HEK293 (cell line): Measurements from ENCODE around the gene USP3.

Experiments
- FEZF1 ChIP-seq: fragments of 450-650 bp; formaldehyde crosslinking; IDR thresholded peaks from 2 replicates; pipeline ENCODE4 v1.5.1; 2016; ENCODE audit warnings: missing biosample characterization, missing genetic modification characterization
- GLIS2 ChIP-seq: fragments of 450-650 bp; formaldehyde crosslinking; IDR thresholded peaks from 2 replicates; pipeline ENCODE4 v1.5.1; 2016; ENCODE audit warnings: missing biosample characterization, missing genetic modification characterization
- HOXA7 ChIP-seq: sonication (generic); formaldehyde crosslinking; IDR thresholded peaks from 2 replicates; pipeline ENCODE4 v1.8.1; 2022; ENCODE audit warnings: missing genetic modification reagents, borderline replicate concordance
- MYNN ChIP-seq: fragments of 450-650 bp; formaldehyde crosslinking; IDR thresholded peaks from 2 replicates; pipeline ENCODE4 v1.5.1; 2016; ENCODE audit warnings: missing biosample characterization, missing genetic modification characterization, borderline replicate concordance
- MZF1 ChIP-seq: fragments of 450-650 bp; formaldehyde crosslinking; IDR thresholded peaks from 2 replicates; pipeline ENCODE4 v1.5.1; 2017; ENCODE audit warnings: missing biosample characterization, missing genetic modification characterization, borderline replicate concordance
- PRDM1 ChIP-seq: fragments of 450-650 bp; formaldehyde crosslinking; IDR thresholded peaks from 2 replicates; pipeline ENCODE4; 2016; ENCODE audit warnings: missing biosample characterization, missing genetic modification characterization
- PRDM10 ChIP-seq: fragments of 450-650 bp; formaldehyde crosslinking; IDR thresholded peaks from 2 replicates; pipeline ENCODE4 v1.5.1; 2016; ENCODE audit warnings: missing biosample characterization, missing genetic modification characterization
- SCRT1 ChIP-seq: fragments of 450-650 bp; formaldehyde crosslinking; IDR thresholded peaks from 2 replicates; pipeline ENCODE4 v1.5.1; 2016; ENCODE audit warnings: missing biosample characterization, missing genetic modification characterization, borderline replicate concordance
- SP2 ChIP-seq: fragments of 450-650 bp; formaldehyde crosslinking; IDR thresholded peaks from 2 replicates; pipeline ENCODE4 v1.5.1; 2016; ENCODE audit warnings: missing biosample characterization, missing genetic modification characterization
- TRIM28 ChIP-seq: IDR thresholded peaks from 2 replicates; pipeline ENCODE4 v1.6.1; 2011; ENCODE audit warnings: low read length, control low read depth, borderline replicate concordance
- ZBTB21 ChIP-seq: fragments of 450-650 bp; formaldehyde crosslinking; IDR thresholded peaks from 2 replicates; pipeline ENCODE4 v1.5.1; 2017; ENCODE audit warnings: missing biosample characterization, missing genetic modification characterization
- ZBTB26 ChIP-seq: fragments of 450-650 bp; formaldehyde crosslinking; optimal IDR thresholded peaks from 2 replicates; pipeline ENCODE3; 2016; ENCODE audit warnings: missing biosample characterization, mild to moderate bottlenecking, missing genetic modification characterization
- ZFHX2 ChIP-seq: fragments of 450-650 bp; formaldehyde crosslinking; conservative IDR thresholded peaks from 2 replicates; pipeline ENCODE4 v1.5.1; 2016; ENCODE audit warnings: missing biosample characterization, missing genetic modification characterization
- ZNF112 ChIP-seq: fragments of 450-650 bp; formaldehyde crosslinking; IDR thresholded peaks from 2 replicates; pipeline ENCODE4 v1.5.0; 2017; ENCODE audit warnings: missing biosample characterization, missing genetic modification characterization
- ZNF155 ChIP-seq: fragments of 450-650 bp; formaldehyde crosslinking; IDR thresholded peaks from 2 replicates; pipeline ENCODE4 v1.5.1; 2016; ENCODE audit warnings: missing biosample characterization, missing genetic modification characterization
- ZNF169 ChIP-seq: fragments of 450-650 bp; formaldehyde crosslinking; IDR thresholded peaks from 2 replicates; pipeline ENCODE4 v1.5.1; 2016; ENCODE audit warnings: missing biosample characterization, missing genetic modification characterization
- ZNF184 ChIP-seq: fragments of 450-650 bp; IDR thresholded peaks from 2 replicates; pipeline ENCODE4 v1.5.1; 2018; ENCODE audit warnings: missing biosample characterization, mild to moderate bottlenecking, missing genetic modification characterization
- ZNF2 ChIP-seq: fragments of 450-650 bp; formaldehyde crosslinking; IDR thresholded peaks from 2 replicates; pipeline ENCODE4 v1.5.1; 2016; ENCODE audit warnings: missing biosample characterization, missing genetic modification characterization
- ZNF211 ChIP-seq: fragments of 450-650 bp; formaldehyde crosslinking; IDR thresholded peaks from 2 replicates; pipeline ENCODE4 v1.5.1; 2016; ENCODE audit warnings: low read depth, missing biosample characterization, missing genetic modification characterization
- ZNF221 ChIP-seq: fragments of 450-650 bp; formaldehyde crosslinking; IDR thresholded peaks from 2 replicates; pipeline ENCODE4 v1.5.1; 2017; ENCODE audit warnings: missing biosample characterization, missing genetic modification characterization, borderline replicate concordance
- ZNF302 ChIP-seq: fragments of 450-650 bp; formaldehyde crosslinking; IDR thresholded peaks from 2 replicates; pipeline ENCODE4 v1.5.1; 2016; ENCODE audit warnings: missing biosample characterization, missing genetic modification characterization, low read depth
- ZNF335 ChIP-seq: fragments of 450-650 bp; formaldehyde crosslinking; conservative IDR thresholded peaks from 2 replicates; pipeline ENCODE4 v1.5.1; 2016; ENCODE audit warnings: missing biosample characterization, missing genetic modification characterization
- ZNF354C ChIP-seq: fragments of 450-650 bp; formaldehyde crosslinking; IDR thresholded peaks from 2 replicates; pipeline ENCODE4 v1.5.1; 2016; ENCODE audit warnings: missing biosample characterization, missing genetic modification characterization, low read depth, borderline replicate concordance
- ZNF391 ChIP-seq: fragments of 450-650 bp; formaldehyde crosslinking; IDR thresholded peaks from 2 replicates; pipeline ENCODE4 v1.5.1; 2016; ENCODE audit warnings: low read depth, missing biosample characterization, missing genetic modification characterization, borderline replicate concordance
- ZNF473 ChIP-seq: fragments of 450-650 bp; formaldehyde crosslinking; IDR thresholded peaks from 2 replicates; pipeline ENCODE4 v1.5.1; 2017; ENCODE audit warnings: missing biosample characterization, missing genetic modification characterization
- ZNF510 ChIP-seq: fragments of 450-650 bp; formaldehyde crosslinking; IDR thresholded peaks from 2 replicates; pipeline ENCODE4 v1.5.1; 2018; ENCODE audit warnings: mild to moderate bottlenecking, missing genetic modification characterization, missing biosample characterization; ENCODE audit not compliant: insufficient replicate concordance
- ZNF549 ChIP-seq: fragments of 450-650 bp; IDR thresholded peaks from 2 replicates; pipeline ENCODE4 v1.5.1; 2018; ENCODE audit warnings: missing biosample characterization, missing genetic modification characterization, mild to moderate bottlenecking, inconsistent platforms, moderate library complexity
- ZNF571 ChIP-seq: fragments of 450-650 bp; formaldehyde crosslinking; IDR thresholded peaks from 2 replicates; pipeline ENCODE4 v1.5.0; 2017; ENCODE audit warnings: missing biosample characterization, missing genetic modification characterization
- ZNF580 ChIP-seq: fragments of 450-650 bp; formaldehyde crosslinking; IDR thresholded peaks from 2 replicates; pipeline ENCODE4 v1.5.1; 2016; ENCODE audit warnings: missing biosample characterization, missing genetic modification characterization
- ZNF596 ChIP-seq: fragments of 450-650 bp; IDR thresholded peaks from 2 replicates; pipeline ENCODE4 v1.5.0; 2018; ENCODE audit warnings: missing biosample characterization, mild to moderate bottlenecking, missing genetic modification characterization, moderate library complexity
- ZNF624 ChIP-seq: fragments of 450-650 bp; formaldehyde crosslinking; IDR thresholded peaks from 2 replicates; pipeline ENCODE4 v1.5.1; 2017; ENCODE audit warnings: missing biosample characterization, missing genetic modification characterization
- ZNF654 ChIP-seq: fragments of 450-650 bp; formaldehyde crosslinking; IDR thresholded peaks from 2 replicates; pipeline ENCODE4 v1.5.1; 2016; ENCODE audit warnings: low read depth, missing biosample characterization, missing genetic modification characterization
- ZNF692 ChIP-seq: fragments of 450-650 bp; formaldehyde crosslinking; IDR thresholded peaks from 2 replicates; pipeline ENCODE4 v1.5.1; 2016; ENCODE audit warnings: missing biosample characterization, missing genetic modification characterization
- ZNF792 ChIP-seq: fragments of 450-650 bp; formaldehyde crosslinking; IDR thresholded peaks from 2 replicates; pipeline ENCODE4 v1.5.1; 2016; ENCODE audit warnings: missing biosample characterization, missing genetic modification characterization
- ZNF830 ChIP-seq: fragments of 450-650 bp; IDR thresholded peaks from 2 replicates; pipeline ENCODE4 v1.5.0; 2018; ENCODE audit warnings: missing biosample characterization, missing genetic modification characterization, low read depth, mild to moderate bottlenecking, moderate library complexity
- ZNF843 ChIP-seq: fragments of 450-650 bp; formaldehyde crosslinking; IDR thresholded peaks from 2 replicates; pipeline ENCODE4 v1.5.1; 2016; ENCODE audit warnings: missing biosample characterization, missing genetic modification characterization

USP3 gene

GRCh38 chr15:63501256-63502089 lies 2.9 kb upstream of the USP3 start (continued):
- TF ChIP-seq ZNF692 (tag by site-specific recombination): no peak
- no peak for TF ChIP-seq ZNF221 (tag by site-specific recombination)
- TF ChIP-seq ZNF596 (tag by site-specific recombination): no peak
- TF ChIP-seq ZNF830: no peak
- no peak for TF ChIP-seq ZNF580
- no peak for TF ChIP-seq ZNF391 (tag by site-specific recombination)
- TF ChIP-seq PRDM1 (tag by site-specific recombination): peak; percentile 62
- no peak for TF ChIP-seq ZNF510 (tag by site-specific recombination)
- no peak for TF ChIP-seq MYNN
- no peak for TF ChIP-seq ZNF549 (tag by site-specific recombination)
- peak; percentile 47 for TF ChIP-seq ZFHX2 (tag by site-specific recombination)
- no peak for TF ChIP-seq ZNF2
- TF ChIP-seq ZNF792 (tag by site-specific recombination): no peak
- TF ChIP-seq SP2 (tag by site-specific recombination): peak; percentile 64
- no peak for TF ChIP-seq ZNF112
- TF ChIP-seq HOXA7 (CRISPR knock-in tag): no peak
- TF ChIP-seq ZNF184 (tag by site-specific recombination): no peak
- TF ChIP-seq GLIS2 (tag by site-specific recombination): no peak
- no peak for TF ChIP-seq ZNF624
- no peak for TF ChIP-seq ZBTB21 (tag by site-specific recombination)
- no peak for TF ChIP-seq ZNF169 (tag by site-specific recombination)
- no peak for TF ChIP-seq ZNF843 (tag by site-specific recombination)
- no peak for TF ChIP-seq ZNF571 (tag by site-specific recombination)
- TF ChIP-seq PRDM10 (tag by site-specific recombination): peak; percentile 46; the same call in 1 of the 2 replicates
- TF ChIP-seq SCRT1 (tag by site-specific recombination): no peak
- no peak for TF ChIP-seq ZNF354C (tag by site-specific recombination)
- TF ChIP-seq ZNF155 (tag by site-specific recombination): no peak
- TF ChIP-seq ZNF473 (tag by site-specific recombination): no peak
- no peak for TF ChIP-seq MZF1 (tag by site-specific recombination)
- no peak for TF ChIP-seq ZNF654
- no peak for TF ChIP-seq ZNF211 (tag by site-specific recombination)
- TF ChIP-seq ZNF335 (tag by site-specific recombination): peak; percentile 50
- no peak for TF ChIP-seq ZNF302 (tag by site-specific recombination)
- peak; percentile 27 for TF ChIP-seq ZBTB26 (tag by site-specific recombination)
- no peak for TF ChIP-seq FEZF1 (tag by site-specific recombination)
- TF ChIP-seq TRIM28: no peak
